AG08395 (cell line): Measurements from ENCODE around the gene BCDIN3D.
A peak's percentile ranks its signal among the peaks of the same experiment; 100 is the strongest.

Experiments used
- DNase-seq: peaks from one replicate; pipeline ENCODE4 v3.0.0; 2012; ENCODE audit warnings: mixed read lengths, low spot score

Gene BCDIN3D

DNA sequence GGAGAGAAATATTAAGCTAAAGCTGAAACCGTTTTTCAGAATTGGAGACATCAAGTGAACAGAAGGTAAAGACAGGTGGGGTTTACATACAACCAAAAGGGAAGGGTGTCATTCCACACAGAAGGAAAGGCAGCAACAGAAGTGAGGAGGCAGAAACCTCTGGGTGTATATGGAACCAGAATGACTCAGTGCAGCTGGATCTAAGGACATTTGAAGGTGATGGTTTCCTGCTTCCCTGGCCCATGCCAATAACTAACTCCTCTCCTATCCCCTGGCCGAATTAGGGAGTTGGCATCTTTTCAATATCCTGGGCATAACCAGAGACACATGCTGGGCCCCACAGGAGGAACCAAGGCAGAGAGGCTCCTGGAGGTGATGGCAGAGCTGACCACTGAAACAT lies 23.1 kb downstream of the BCDIN3D start:
- DNase-seq = no peak

DNA sequence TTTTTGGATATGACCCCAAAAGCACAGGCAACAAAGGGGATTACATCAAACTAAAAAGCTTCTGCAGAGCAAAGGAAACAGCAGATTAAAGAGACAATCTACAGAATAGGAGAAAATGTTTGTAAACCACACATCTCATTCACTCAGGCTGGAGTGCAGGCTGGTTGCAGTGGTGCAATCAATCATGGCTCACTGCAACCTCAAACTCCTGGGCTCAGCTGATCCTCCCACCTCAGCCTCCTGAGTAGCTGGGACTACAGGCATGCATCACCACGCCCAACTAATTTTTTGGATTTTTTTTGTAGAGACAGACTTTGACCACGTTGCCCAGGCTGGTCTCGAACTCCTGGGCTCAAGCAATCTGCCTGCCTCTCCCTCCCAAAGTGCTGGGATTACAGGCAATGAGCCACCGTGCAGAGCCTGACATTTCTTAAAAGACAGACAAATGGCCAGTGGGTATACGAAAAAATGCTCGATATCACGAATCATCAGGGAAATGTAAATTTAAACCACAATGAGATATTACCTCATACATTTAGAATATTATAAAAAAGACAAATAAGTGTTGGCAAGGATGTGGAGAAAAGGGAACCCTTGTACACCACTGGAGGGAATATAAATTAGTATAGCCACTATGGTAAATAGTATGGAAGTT lies 24.5 kb downstream of the BCDIN3D start:
- DNase-seq = no peak

DNA sequence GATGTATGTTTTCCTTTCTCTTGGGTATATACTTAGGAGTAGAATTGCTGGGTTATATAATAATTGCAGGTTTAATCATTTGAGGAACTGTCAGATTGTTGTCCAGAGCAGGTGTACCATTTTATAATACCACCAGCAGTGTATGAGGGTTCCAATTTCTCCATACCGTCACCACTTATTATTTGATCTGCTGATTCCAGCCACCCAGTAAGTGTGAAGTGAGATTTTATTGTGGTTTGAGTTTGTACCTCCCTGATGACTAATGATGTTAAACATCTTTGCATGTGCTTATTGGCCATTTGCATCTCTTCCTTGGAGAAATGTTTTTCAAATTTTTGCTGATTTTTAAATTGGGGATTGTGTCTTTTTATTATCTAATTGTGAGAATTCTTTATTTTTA lies 29.8 kb downstream of the BCDIN3D start:
- DNase-seq = no peak

DNA sequence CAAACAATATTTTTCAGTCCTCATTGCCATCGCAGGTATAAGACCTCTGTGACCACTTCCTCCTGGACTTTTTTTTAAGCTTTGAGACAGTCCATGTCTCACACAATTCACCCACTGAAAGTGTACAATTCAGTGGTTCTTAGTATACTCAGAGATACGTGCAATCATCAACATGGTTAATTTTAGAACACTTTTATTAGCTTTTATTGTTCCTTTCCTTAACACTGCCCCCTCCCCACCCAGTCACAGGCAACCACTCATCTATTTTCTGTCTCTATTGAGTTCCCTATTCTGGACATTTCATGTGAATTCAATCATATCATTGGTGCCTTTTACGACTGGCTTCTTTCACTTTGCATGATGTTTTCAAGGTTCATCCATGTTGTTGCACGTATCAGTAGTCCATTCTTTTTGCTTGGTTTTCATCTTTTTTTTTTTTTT lies 30.9 kb downstream of the BCDIN3D start:
- no peak for DNase-seq

- DNase-seq = no peak
These were observed 31.8 kb downstream of the BCDIN3D start for GRCh38 chr12:49811136-49811535.

GRCh38 chr12:49809906-49810389 lies 33.0 kb downstream of the BCDIN3D start:
- DNase-seq = no peak

- DNase-seq = peak; percentile 22
These were observed 33.5 kb downstream of the BCDIN3D start for GRCh38 chr12:49809381-49809905.

GRCh38 chr12:49808686-49809380 lies 34.1 kb downstream of the BCDIN3D start:
- DNase-seq = no peak

- DNase-seq = no peak
These were observed 34.8 kb downstream of the BCDIN3D start for GRCh38 chr12:49807991-49808580.

DNA sequence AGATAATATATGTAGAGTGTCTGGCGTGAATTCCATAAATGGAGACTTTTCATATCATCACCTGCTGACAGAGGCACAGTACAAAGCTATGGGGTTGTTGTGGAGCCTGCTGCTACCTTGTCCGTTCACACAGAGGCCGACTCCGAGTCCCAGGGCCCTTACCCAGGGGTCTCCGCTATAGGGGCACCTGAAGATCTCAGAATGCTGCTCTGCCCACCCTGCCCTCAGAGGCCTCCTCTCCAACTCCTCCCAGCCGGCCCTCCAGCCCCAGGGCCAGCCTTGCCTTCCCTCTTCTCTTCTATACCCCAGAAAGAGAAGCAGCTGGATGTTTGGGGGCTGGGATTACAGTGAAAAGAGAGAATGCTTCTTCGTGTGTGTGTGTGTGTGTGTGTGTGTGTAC lies 36.0 kb downstream of the BCDIN3D start:
- no peak for DNase-seq

DNA sequence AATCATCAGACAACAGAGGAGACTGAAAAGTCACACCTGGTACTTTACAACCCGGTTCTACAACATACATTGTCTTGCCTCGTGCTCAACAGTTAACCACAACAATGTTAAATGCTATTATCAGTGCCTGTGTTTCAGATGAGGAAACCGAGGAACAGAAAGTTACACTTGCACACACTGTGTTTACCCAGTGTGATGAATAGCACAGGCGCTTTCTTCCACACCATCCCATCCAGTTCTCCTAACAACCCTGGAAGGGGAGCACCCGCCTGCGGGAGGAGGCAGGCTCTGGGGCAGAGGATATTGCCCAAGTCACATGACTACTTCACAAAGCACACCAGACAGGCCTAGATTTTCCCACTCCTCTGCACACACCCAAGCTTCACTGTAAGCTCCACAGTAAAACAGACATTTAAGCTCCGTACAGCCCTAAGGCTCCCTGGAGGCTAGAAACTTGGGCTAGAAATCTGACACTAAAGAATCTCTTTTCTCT lies 36.5 kb downstream of the BCDIN3D start:
- no peak for DNase-seq

- no peak for DNase-seq
These were observed 37.5 kb downstream of the BCDIN3D start for GRCh38 chr12:49805409-49805808.

GRCh38 chr12:49804821-49805220 lies 38.1 kb downstream of the BCDIN3D start:
- no peak for DNase-seq

DNA sequence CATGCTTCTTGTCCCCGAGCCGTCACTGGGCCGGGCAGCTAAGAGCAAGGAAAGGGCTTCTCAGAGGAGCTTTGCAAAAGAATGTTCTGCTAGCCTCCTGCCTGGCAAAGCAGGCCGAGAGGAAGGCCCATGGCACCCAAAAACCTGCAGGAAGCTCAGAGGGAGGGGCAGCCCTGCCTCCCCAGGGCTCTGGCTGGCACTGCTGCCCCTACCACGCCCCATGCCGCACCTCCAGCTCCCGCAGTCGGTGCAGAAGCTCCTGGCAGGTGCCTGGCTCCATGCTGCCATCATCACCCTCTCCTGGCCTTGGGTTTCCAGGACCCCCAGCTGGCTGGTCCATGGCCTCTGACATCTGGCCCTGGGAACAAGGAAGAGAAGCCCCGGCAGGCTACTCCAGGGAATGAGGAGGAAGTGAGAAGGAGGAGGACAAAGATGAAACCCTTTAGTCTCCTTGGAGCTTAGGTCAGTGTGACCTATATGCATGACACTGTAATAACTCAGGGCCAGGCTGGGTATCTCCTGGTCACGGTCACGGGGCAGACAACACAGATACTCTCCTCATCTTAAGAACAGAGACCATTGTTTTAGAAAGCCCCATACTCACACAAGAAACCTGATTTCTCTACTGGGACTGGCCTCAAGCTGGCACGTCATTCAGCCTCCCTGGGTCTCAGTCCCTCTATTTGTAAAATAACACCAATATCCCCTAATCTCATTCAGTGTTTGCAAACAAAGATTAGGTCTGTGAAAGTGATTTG lies 39.0 kb downstream of the BCDIN3D start:
- DNase-seq = no peak

- no peak for DNase-seq
These were observed 41.5 kb downstream of the BCDIN3D start for GRCh38 chr12:49801141-49802063.

DNA sequence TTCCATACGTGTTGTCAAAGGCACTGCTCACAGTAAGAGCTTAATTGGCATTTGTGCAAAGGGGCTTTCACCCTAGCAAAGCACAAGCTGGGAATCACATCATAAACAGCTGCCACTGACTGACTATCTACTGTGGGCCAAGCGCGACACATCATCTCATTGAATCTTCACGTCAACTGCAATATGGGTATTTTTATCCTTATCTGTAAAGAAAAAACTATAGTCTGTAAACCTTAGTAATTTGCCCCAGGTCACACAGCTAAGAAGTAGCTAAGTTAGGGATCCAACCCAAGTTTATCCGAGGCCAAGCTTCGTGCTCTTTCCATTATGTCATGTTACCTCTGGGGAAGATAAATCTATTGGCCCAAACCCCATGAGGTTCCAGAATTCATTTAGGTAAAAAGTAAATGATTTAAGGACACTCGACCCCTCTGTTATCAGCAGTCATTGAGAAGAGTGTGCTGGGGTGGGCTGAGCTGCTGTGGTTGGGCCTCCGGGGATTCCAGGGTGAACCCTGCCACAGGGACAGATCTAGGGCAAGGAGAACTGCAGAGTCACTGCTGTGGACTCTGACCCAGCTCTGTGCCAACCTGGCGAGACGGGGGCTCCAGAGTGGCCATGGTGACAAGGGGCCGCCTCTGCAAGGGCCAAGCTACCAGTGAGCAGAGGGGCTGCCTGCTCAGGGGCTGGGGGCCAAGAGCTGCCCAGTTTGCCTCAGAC lies 42.3 kb downstream of the BCDIN3D start:
- no peak for DNase-seq

DNA sequence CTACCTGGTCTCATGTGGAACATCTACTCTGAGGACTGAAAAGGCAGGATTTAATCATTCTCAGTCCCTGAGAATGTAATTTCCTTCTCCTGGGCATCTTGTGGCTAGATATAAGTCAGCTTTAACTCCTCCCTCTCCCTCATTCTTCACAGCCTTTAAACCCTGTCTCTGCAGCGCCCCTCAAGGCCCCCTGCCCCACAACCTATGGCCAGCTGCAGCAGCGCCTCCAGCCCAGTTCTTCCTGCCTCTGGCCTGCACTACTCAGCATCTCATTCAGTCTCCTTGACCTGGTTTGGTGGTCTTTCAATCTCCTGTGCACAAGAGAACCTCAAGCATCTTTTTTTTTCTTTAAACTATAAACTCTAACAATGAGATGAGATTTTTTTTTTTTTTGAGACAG lies 44.0 kb downstream of the BCDIN3D start:
- no peak for DNase-seq

DNA sequence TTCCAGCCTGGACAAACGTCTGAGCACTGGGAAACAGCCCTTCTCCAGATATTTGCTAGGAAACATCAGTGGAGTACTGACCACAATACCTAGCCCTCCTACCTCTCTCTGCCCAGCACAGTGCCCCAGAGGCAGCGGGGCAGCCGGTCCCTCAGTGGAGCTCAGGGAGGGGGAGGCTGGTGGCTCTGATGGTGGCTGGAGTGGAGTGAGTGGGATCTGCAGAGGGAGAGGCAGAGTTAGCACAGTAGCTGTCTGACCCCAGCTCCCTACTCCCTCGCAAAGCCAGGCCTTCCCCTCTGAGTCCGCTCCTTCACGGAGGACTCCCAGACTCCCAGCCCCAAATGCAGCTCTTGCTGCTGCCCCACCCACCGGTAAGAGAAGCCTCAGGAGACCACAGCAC lies 44.7 kb downstream of the BCDIN3D start:
- DNase-seq = no peak

DNA sequence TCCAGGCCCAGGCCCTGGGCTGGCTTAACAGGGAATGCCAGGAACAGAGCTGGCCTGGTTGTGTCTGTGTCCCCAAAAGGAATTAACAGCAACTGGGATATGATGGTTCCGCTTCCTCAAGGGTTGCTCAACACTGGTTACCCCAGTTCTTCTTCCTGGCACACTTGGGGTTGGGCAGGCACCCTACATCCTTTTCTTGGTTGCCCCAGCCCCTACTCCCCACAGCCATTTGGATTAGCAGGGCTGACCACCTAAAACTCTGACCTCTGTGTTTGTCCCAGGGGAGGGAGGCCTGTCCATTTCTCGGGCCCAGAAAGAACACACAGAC lies 45.5 kb downstream of the BCDIN3D start:
- no peak for DNase-seq

DNA sequence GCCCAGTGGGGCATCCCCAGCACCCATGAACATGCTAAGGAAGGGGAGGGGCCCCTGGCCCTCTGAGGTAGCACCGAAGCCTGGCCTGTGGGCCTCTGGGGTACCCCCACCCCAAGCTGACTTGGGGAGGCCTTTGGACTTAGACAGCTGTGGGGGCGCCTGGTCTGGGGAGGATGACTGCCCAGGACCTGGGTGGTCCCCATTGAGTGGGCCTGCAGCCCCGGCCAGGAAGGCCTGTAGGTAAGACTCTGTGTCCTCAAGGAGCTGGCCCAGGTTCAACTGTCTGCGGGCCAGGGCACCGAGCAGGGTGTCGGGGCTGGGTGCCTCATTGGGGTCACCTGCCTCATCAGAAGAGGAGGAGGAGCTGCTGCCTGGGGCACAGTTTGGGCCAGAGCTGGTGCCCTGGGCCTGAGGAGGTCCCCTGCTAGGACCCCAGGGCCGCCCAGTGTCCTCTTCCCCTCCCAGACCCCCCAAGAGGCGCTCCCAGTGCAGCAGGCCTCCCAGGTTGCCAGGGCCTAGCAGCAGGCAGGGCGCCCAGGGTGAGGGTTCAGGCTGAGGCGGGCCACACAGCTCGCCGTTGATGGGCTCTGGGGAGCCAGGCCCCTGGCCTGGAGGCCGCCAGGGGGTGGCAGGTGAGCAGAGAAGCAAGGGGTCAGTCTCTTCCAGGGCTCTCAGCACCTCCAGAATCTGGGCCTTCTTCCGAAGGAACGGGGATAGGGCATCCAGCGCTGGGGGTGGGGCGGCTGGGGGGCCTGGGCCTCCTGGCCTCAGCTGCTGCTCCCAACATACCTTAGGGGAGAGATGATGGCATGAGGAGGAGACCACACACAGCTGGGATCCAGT lies 46.1 kb downstream of the BCDIN3D start:
- no peak for DNase-seq
